H1 (cell line): ENCODE results near the gene HMSD. TPM values are rescaled to one million over a fixed set of nuclear protein-coding genes. Genes with fewer than 3 reads are reported as not detected.

Experiments used
- CTCF ChIA-PET: fragments of 300-600 bp; sonication (Branson Sonifier 250); formaldehyde crosslinking; loops from one replicate; lab custom pipeline; 2021; ENCODE audit not compliant: partially characterized antibody; lab: Charles Lee
- POLR2A ChIA-PET: fragments of 300-600 bp; sonication (Branson Sonifier 250); formaldehyde crosslinking; loops from one replicate; lab custom pipeline; 2021; ENCODE audit warnings: inconsistent platforms; ENCODE audit not compliant: partially characterized antibody; lab: Charles Lee
- DNase-seq, 2 experiments: peaks; one replicate each; pipeline versions ENCODE4 v3.0.0 to v3.0.0-alpha.2; 2010 to 2022; ENCODE audit warnings: low spot score in 2 of 2, low read depth in 1 of 2, mixed read lengths in 1 of 2
- FAIRE-seq: peaks from 2 replicates; lab custom pipeline; 2011; peaks lifted over from hg19 to GRCh38; lab: Jason Lieb, UNC
- H2AFZ ChIP-seq: 2 replicates; pipeline ENCODE4 v1.8.1; 2012; ENCODE audit warnings: low read length, inconsistent platforms
- H2AK5ac ChIP-seq: 2 replicates; pipeline ENCODE4 v1.6.1; 2013; ENCODE audit warnings: low read depth, low read length
- H2BK120ac ChIP-seq: replicated peaks from 2 replicates; pipeline ENCODE3; 2013; ENCODE audit warnings: low read depth, low read length, inconsistent platforms
- H2BK12ac ChIP-seq: 2 replicates; pipeline ENCODE4 v1.6.1; 2013; ENCODE audit warnings: low read depth, low read length
- H2BK15ac ChIP-seq: 2 replicates; pipeline ENCODE4 v1.6.1; 2013; ENCODE audit warnings: low read length
- H2BK20ac ChIP-seq: 2 replicates; pipeline ENCODE4 v1.6.1; 2013; ENCODE audit warnings: low read length
- H2BK5ac ChIP-seq: 2 replicates; pipeline ENCODE4 v1.6.1; 2013; ENCODE audit warnings: low read depth, low read length
- H3K14ac ChIP-seq: 2 replicates; pipeline ENCODE4 v1.6.1; 2013; ENCODE audit warnings: inconsistent platforms; ENCODE audit not compliant: insufficient read length
- H3K18ac ChIP-seq: 2 replicates; pipeline ENCODE4 v1.6.1; 2013; ENCODE audit warnings: low read length; ENCODE audit errors: extremely low read depth
- H3K23ac ChIP-seq: 2 replicates; pipeline ENCODE4 v1.6.1; 2013; ENCODE audit warnings: inconsistent platforms; ENCODE audit not compliant: insufficient read length
- H3K23me2 ChIP-seq: 2 replicates; pipeline ENCODE4 v1.6.1; 2013; ENCODE audit warnings: low read depth, low read length
- H3K27ac ChIP-seq: 2 replicates; pipeline ENCODE4 v1.6.1; 2011; ENCODE audit warnings: low read depth, low read length, inconsistent platforms
- H3K27me3 ChIP-seq, 4 experiments: replicated peaks in 1 of 4; 1 replicate in 1 of 4; 2 replicates in 3 of 4; pipeline versions ENCODE4 v1.6.1 to v1.8.1; 2011 to 2013; ENCODE audit warnings: low read length in 3 of 4, mild to moderate bottlenecking in 3 of 4, inconsistent platforms in 2 of 4, mixed read lengths in 2 of 4, moderate library complexity in 1 of 4; ENCODE audit not compliant: control insufficient read depth in 3 of 4, insufficient read depth in 3 of 4; ENCODE audit errors: extremely low read depth in 1 of 4
- H3K36me3 ChIP-seq, 4 experiments: 2 replicates each; pipeline versions ENCODE4 v1.6.1 to v1.8.1; 2011 to 2013; ENCODE audit warnings: mild to moderate bottlenecking in 4 of 4, low read length in 3 of 4, moderate library complexity in 2 of 4, control low read depth in 1 of 4, inconsistent platforms in 1 of 4; ENCODE audit not compliant: insufficient read depth in 4 of 4, control insufficient read depth in 2 of 4
- H3K4ac ChIP-seq: replicated peaks from 2 replicates; pipeline ENCODE3; 2013; ENCODE audit warnings: low read length, low read depth, mixed read lengths, inconsistent platforms; ENCODE audit not compliant: insufficient read length
- H3K4me1 ChIP-seq, 4 experiments: replicated peaks in 1 of 4; 1 replicate in 1 of 4; 2 replicates in 3 of 4; pipeline versions ENCODE4 v1.6.1 to v1.8.1; 2011 to 2013; ENCODE audit warnings: low read length in 3 of 4, inconsistent platforms in 2 of 4, mixed read lengths in 1 of 4; ENCODE audit not compliant: insufficient read depth in 4 of 4, control insufficient read depth in 3 of 4
- H3K4me2 ChIP-seq, 2 experiments: 2 replicates each; pipeline versions ENCODE4 v1.6.1 to v1.8.1; 2011 to 2013; ENCODE audit warnings: low read depth in 2 of 2, low read length in 2 of 2, control low read depth in 1 of 2, inconsistent platforms in 1 of 2, mild to moderate bottlenecking in 1 of 2; ENCODE audit not compliant: insufficient read depth in 1 of 2
- H3K4me3 ChIP-seq, 4 experiments: fragments of 200-600, 300-600 bp in 1 of 4; sonication (generic), shearing (Covaris generic), sonication (Bioruptor Twin) in 1 of 4; 2 replicates each; pipeline versions ENCODE4 v1.5.1 to v1.8.1; 2011 to 2016; ENCODE audit warnings: low read length in 4 of 4, low read depth in 3 of 4, control low read depth in 2 of 4, inconsistent platforms in 2 of 4, mild to moderate bottlenecking in 2 of 4, mixed read lengths in 1 of 4, moderate library complexity in 1 of 4; ENCODE audit not compliant: insufficient read depth in 2 of 4; ENCODE audit errors: extremely low read depth in 1 of 4
- H3K56ac ChIP-seq: replicated peaks from 2 replicates; pipeline ENCODE3; 2013; ENCODE audit warnings: low read depth, mild to moderate bottlenecking, mixed read lengths, low read length, inconsistent platforms; ENCODE audit not compliant: insufficient read length
- H3K79me1 ChIP-seq: 2 replicates; pipeline ENCODE4 v1.6.1; 2013; ENCODE audit warnings: low read depth, low read length, control low read depth
- H3K79me2 ChIP-seq, 2 experiments: 2 replicates each; pipeline versions ENCODE4 v1.6.1 to v1.8.1; 2012 to 2013; ENCODE audit warnings: low read length in 2 of 2, mild to moderate bottlenecking in 2 of 2, inconsistent platforms in 1 of 2; ENCODE audit not compliant: insufficient read depth in 2 of 2, control insufficient read depth in 1 of 2
- H3K9ac ChIP-seq, 4 experiments: replicated peaks in 1 of 4; 1 replicate in 1 of 4; 2 replicates in 3 of 4; pipeline versions ENCODE4 v1.6.1 to v1.8.1; 2011 to 2013; ENCODE audit warnings: low read depth in 3 of 4, low read length in 3 of 4, control low read depth in 2 of 4, mild to moderate bottlenecking in 2 of 4, moderate library complexity in 2 of 4, inconsistent platforms in 1 of 4; ENCODE audit errors: extremely low read depth in 1 of 4
- H3K9me3 ChIP-seq, 2 experiments: 2 replicates each; pipeline versions ENCODE4 v1.6.1 to v1.8.1; 2012 to 2013; ENCODE audit warnings: mild to moderate bottlenecking in 2 of 2, moderate library complexity in 2 of 2, control low read depth in 1 of 2, inconsistent platforms in 1 of 2, low read depth in 1 of 2, low read length in 1 of 2, mixed read lengths in 1 of 2; ENCODE audit not compliant: insufficient read depth in 2 of 2
- H4K20me1 ChIP-seq, 2 experiments: replicated peaks in 1 of 2; 2 replicates each; pipeline versions ENCODE3 to v1.8.1; 2011 to 2013; ENCODE audit warnings: inconsistent platforms in 2 of 2, low read length in 2 of 2, mild to moderate bottlenecking in 1 of 2; ENCODE audit not compliant: insufficient read depth in 2 of 2, control insufficient read depth in 1 of 2
- H4K5ac ChIP-seq: 2 replicates; pipeline ENCODE4 v1.6.1; 2013; ENCODE audit warnings: low read length, low read depth, mixed read lengths, inconsistent platforms; ENCODE audit not compliant: insufficient read length
- H4K8ac ChIP-seq: 2 replicates; pipeline ENCODE4 v1.8.0; 2013; ENCODE audit warnings: mild to moderate bottlenecking, moderate library complexity, low read length, inconsistent platforms; ENCODE audit not compliant: insufficient read depth; ENCODE audit errors: extremely low read depth
- H4K91ac ChIP-seq: replicated peaks from 2 replicates; pipeline ENCODE3; 2013; ENCODE audit warnings: low read length, mixed read lengths, inconsistent platforms; ENCODE audit not compliant: insufficient read length
- ATF3 ChIP-seq: IDR thresholded peaks from 2 replicates; pipeline ENCODE4 v1.6.1; 2011; ENCODE audit warnings: low read depth, mild to moderate bottlenecking, low read length; ENCODE audit not compliant: insufficient read depth
- BACH1 ChIP-seq: IDR thresholded peaks from 2 replicates; pipeline ENCODE4 v1.6.1; 2012; ENCODE audit warnings: low read length, improper control_type of control experiment
- CBX8 ChIP-seq: fragments of 300-800, 300-1000 bp; sonication (generic); IDR thresholded peaks from 2 replicates; pipeline ENCODE4 v1.7.1; 2016; ENCODE audit warnings: low read depth, low read length, borderline replicate concordance
- CHD1 ChIP-seq: IDR thresholded peaks from 2 replicates; pipeline ENCODE4 v1.6.1; 2012; ENCODE audit warnings: low read depth, low read length, improper control_type of control experiment
- HDAC6 ChIP-seq: IDR thresholded peaks from one replicate; pipeline ENCODE4 v1.7.1; 2012; ENCODE audit warnings: low read depth, mild to moderate bottlenecking, inconsistent platforms, low read length, moderate library complexity
- JUN ChIP-seq: IDR thresholded peaks from 2 replicates; pipeline ENCODE4 v1.6.1; 2011; ENCODE audit warnings: low read depth, mild to moderate bottlenecking, improper control_type of control experiment, low read length
- KDM1A ChIP-seq: fragments of 200-600, 300-600 bp; sonication (generic); IDR thresholded peaks from 2 replicates; pipeline ENCODE4 v1.7.1; 2016; ENCODE audit warnings: mild to moderate bottlenecking, low read length, borderline replicate concordance
- MAX ChIP-seq: IDR thresholded peaks from 2 replicates; pipeline ENCODE4 v1.6.1; 2012; ENCODE audit warnings: inconsistent platforms
- PHF8 ChIP-seq: fragments of 200-600 bp; sonication (generic); conservative IDR thresholded peaks from 2 replicates; pipeline ENCODE4 v1.7.1; 2012; ENCODE audit warnings: low read depth, mild to moderate bottlenecking, inconsistent platforms, low read length, moderate library complexity
- RFX5 ChIP-seq: IDR thresholded peaks from 2 replicates; pipeline ENCODE4 v1.6.1; 2011; ENCODE audit warnings: low read depth, low read length, improper control_type of control experiment, borderline replicate concordance
- RNF2 ChIP-seq: fragments of 200-900, 300-1000 bp; sonication (generic); IDR thresholded peaks from 2 replicates; pipeline ENCODE4 v1.7.1; 2016; ENCODE audit warnings: borderline replicate concordance, low read depth, mild to moderate bottlenecking, antibody characterized with exemption, low read length; ENCODE audit not compliant: poor library complexity, severe bottlenecking; ENCODE audit errors: missing control alignments
- SP1 ChIP-seq: IDR thresholded peaks from 2 replicates; pipeline ENCODE4 v1.6.1; 2011; ENCODE audit warnings: low read depth, low read length
- SP2 ChIP-seq: IDR thresholded peaks from 2 replicates; pipeline ENCODE4 v1.6.1; 2012; ENCODE audit warnings: mild to moderate bottlenecking, low read length, inconsistent platforms
- TAF1 ChIP-seq: IDR thresholded peaks from 2 replicates; pipeline ENCODE4 v1.6.1; 2011; ENCODE audit warnings: mild to moderate bottlenecking, low read depth, low read length
- TEAD4 ChIP-seq: IDR thresholded peaks from 2 replicates; pipeline ENCODE4 v1.6.1; 2012; ENCODE audit warnings: low read depth, low read length, inconsistent platforms, mixed read lengths
- WGBS, 2 experiments: shearing (Covaris generic) in 1 of 2; methylation state at CpG; one replicate each; pipeline versions ENCODE4 v1.1.6 to v1.1.7; 2013 to 2015; ENCODE audit warnings: low lambda C conversion rate in 2 of 2, mixed read lengths in 2 of 2, inconsistent platforms in 1 of 2, low coverage in 1 of 2, missing lambda C conversion rate in 1 of 2; ENCODE audit not compliant: insufficient replicate concordance in 2 of 2, insufficient coverage in 1 of 2, insufficient read length in 1 of 2; ENCODE audit errors: extremely low coverage in 1 of 2, missing lambda C conversion rate in 1 of 2; 5-methylcytosine and 5-hydroxymethylcytosine counted together
- polyA plus RNA-seq, 7 experiments: library from polyadenylated mRNA; depleted of rRNA in 3 of 7; stranded (reverse) in 5 of 7; unstranded in 2 of 7; fragments of >200 nt in 5 of 7; fragments of 200-250 nt in 2 of 7; gene quantifications; 1 replicate in 5 of 7; 2 replicates in 1 of 7; 4 replicates in 1 of 7; pipeline versions ENCODE4 v1.2.1 to v1.2.3, GENCODE V29; 2011 to 2013; ENCODE audit warnings: missing spikeins in 2 of 7, mixed read lengths in 2 of 7
- total RNA-seq: library from RNA; stranded (reverse); fragmentation: NEBNext Ultra II Directional; extraction: Animal tissue kit (Norgen Biotek cat#: 25700); gene quantifications from 2 replicates; pipeline ENCODE4 v1.2.1, GENCODE V29; 2021

Gene HMSD
- total and polyA plus RNA-seq, 2 of the 8 experiments (the other 6 are each of a cell fraction or from before 2014, with no cell fraction given), result 1.3 to 3.0 TPM

- no peak overlapping the region for H3K56ac ChIP-seq
- no peaks in the 10 kb centered on the region; a peak in 1 of 8 replicates for H3K36me3 ChIP-seq
- H2BK12ac ChIP-seq, result no peak overlapping the region
- H3K4me2 ChIP-seq, result no peak overlapping the region
- H3K23ac ChIP-seq, result no peak overlapping the region
- H3K4ac ChIP-seq, result no peak overlapping the region
- no peak overlapping the region for H3K9ac ChIP-seq
- H4K5ac ChIP-seq, result no peak overlapping the region
- no peak overlapping the region for H3K14ac ChIP-seq
- H2BK15ac ChIP-seq, result no peak overlapping the region
- H2AFZ ChIP-seq, result no peak overlapping the region
- no peak overlapping the region for H3K18ac ChIP-seq
- H3K79me2 ChIP-seq, result no peaks in the 10 kb centered on the region
- CTCF ChIA-PET, result no interaction called here
- H3K27ac ChIP-seq, result no peak overlapping the region
- no peaks in the 10 kb centered on the region for H3K4me1 ChIP-seq
- H2BK5ac ChIP-seq, result no peak overlapping the region
- 92% methylated on average over 4 of the region's 4 CpGs; no CpG with 5 or more reads in 1 of the 2 experiments for WGBS, 2 experiments
- DNase-seq (no peak), FAIRE-seq (no peak)
- H3K79me1 ChIP-seq, result no peaks in the 10 kb centered on the region
- no peak overlapping the region for H2BK120ac ChIP-seq
- no peaks in the 10 kb centered on the region for H3K23me2 ChIP-seq
- H3K9me3 ChIP-seq, result no peaks in the 10 kb centered on the region
- H4K20me1 ChIP-seq, result peaks cover 0 to 2% of the 10 kb centered on the region in 2 experiments
- H2AK5ac ChIP-seq, result no peak overlapping the region
- no peaks in the 10 kb centered on the region for H3K27me3 ChIP-seq
- POLR2A ChIA-PET, result no interaction called here
- H4K91ac ChIP-seq, result no peak overlapping the region
- no peak overlapping the region for H2BK20ac ChIP-seq
- no peak overlapping the region for H4K8ac ChIP-seq
- no peak overlapping the region for H3K4me3 ChIP-seq
- TF ChIP-seq TAF1 (no peak), RFX5 (no peak), SP2 (no peak), HDAC6 (no peak), CBX8 (no peak), MAX (no peak), ATF3 (no peak), KDM1A (no peak), CHD1 (no peak), PHF8 (no peak), TEAD4 (no peak), JUN (no peak), RNF2 (no peak), BACH1 (no peak), SP1 (no peak)
These were observed 7.7 kb downstream of the HMSD start for GRCh38 chr18:63956755-63957154.
